ENCODE data around the gene PRMT7. TPM values are rescaled to one million over a fixed set of nuclear protein-coding genes. Genes with fewer than 3 reads are reported as not detected.
A peak's percentile ranks its signal among the peaks of the same experiment; 100 is the strongest.

Gene PRMT7
- total RNA-seq, 1 donor, result 42.7 TPM

GRCh38 chr16:68309799-68310198 is 1.0 kb upstream of the PRMT7 start:
- TF ChIP-seq, protein P1, sequence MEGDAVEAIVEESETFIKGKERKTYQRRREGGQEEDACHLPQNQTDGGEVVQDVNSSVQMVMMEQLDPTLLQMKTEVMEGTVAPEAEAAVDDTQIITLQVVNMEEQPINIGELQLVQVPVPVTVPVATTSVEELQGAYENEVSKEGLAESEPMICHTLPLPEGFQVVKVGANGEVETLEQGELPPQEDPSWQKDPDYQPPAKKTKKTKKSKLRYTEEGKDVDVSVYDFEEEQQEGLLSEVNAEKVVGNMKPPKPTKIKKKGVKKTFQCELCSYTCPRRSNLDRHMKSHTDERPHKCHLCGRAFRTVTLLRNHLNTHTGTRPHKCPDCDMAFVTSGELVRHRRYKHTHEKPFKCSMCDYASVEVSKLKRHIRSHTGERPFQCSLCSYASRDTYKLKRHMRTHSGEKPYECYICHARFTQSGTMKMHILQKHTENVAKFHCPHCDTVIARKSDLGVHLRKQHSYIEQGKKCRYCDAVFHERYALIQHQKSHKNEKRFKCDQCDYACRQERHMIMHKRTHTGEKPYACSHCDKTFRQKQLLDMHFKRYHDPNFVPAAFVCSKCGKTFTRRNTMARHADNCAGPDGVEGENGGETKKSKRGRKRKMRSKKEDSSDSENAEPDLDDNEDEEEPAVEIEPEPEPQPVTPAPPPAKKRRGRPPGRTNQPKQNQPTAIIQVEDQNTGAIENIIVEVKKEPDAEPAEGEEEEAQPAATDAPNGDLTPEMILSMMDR (IDR thresholded peaks at IDR 0.05; ENCODE audit: insufficient read depth, low read depth, low read length), result no peak
- H3K4me3 ChIP-seq (ENCODE audit: low read depth, low read length), result peak overlapping the region; percentile 96
- no peak for DNase-seq (ENCODE audit: low read depth)

- peak; percentile 68 for DNase-seq (ENCODE audit: low read depth)
- TF ChIP-seq, protein P1 (IDR thresholded peaks at IDR 0.05; ENCODE audit: insufficient read depth, low read depth, low read length), result no peak
- H3K4me3 ChIP-seq (ENCODE audit: low read depth, low read length), result peak overlapping the region; percentile 96
Measured at GRCh38 chr16:68310437-68310773, 414 bp upstream of the PRMT7 start.

GRCh38 chr16:68313116-68313515 is 2.3 kb downstream of the PRMT7 start:
- no peak for DNase-seq (ENCODE audit: low read depth)
- TF ChIP-seq, protein P1 (IDR thresholded peaks at IDR 0.05; ENCODE audit: insufficient read depth, low read depth, low read length), result no peak
- no peak overlapping the region for H3K4me3 ChIP-seq (ENCODE audit: low read depth, low read length)

GRCh38 chr16:68319185-68319908 is 8.5 kb downstream of the PRMT7 start:
- no peak overlapping the region for H3K4me3 ChIP-seq (ENCODE audit: low read depth, low read length)
- no peak for DNase-seq (ENCODE audit: low read depth)
- TF ChIP-seq, protein P1 (IDR thresholded peaks at IDR 0.05; ENCODE audit: insufficient read depth, low read depth, low read length), result no peak

DNA sequence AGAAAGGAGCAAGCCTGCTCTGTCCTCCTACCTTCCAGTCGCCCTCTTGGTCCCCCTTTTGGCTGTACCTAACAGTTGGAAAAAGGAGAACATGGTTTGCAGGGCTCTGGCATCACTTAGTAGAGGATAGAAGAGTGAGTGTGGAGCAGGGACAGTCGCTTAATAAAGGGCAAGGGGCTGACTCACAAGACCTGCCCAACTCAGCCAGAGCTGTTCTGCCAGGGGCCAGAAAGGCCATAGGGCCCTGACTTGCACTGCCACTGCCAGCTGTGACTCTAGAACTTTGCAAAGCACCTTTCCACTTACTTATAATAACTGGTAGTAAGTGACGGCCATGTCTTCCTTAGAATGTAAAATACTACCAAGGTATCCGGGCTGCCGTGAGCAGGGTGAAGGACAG is 13.5 kb downstream of the PRMT7 start:
- TF ChIP-seq, protein P1 (IDR thresholded peaks at IDR 0.05; ENCODE audit: insufficient read depth, low read depth, low read length), result no peak
- no peak overlapping the region for H3K4me3 ChIP-seq (ENCODE audit: low read depth, low read length)
- no peak for DNase-seq (ENCODE audit: low read depth)

- no peak for DNase-seq (ENCODE audit: low read depth)
- TF ChIP-seq, protein P1 (IDR thresholded peaks at IDR 0.05; ENCODE audit: insufficient read depth, low read depth, low read length), result no peak
- H3K4me3 ChIP-seq (ENCODE audit: low read depth, low read length), result no peak overlapping the region
Measured at GRCh38 chr16:68324780-68325357, 14.1 kb downstream of the PRMT7 start.
